H1 (cell line): ENCODE data around the gene GREB1L. TPM values are rescaled to one million over a fixed set of nuclear protein-coding genes. Genes with fewer than 3 reads are reported as not detected.

Experiments
- ASH2L ChIP-seq: fragments of 200-600, 300-600 bp; sonication (generic); IDR thresholded peaks from one replicate; pipeline ENCODE4 v1.7.1; 2017; ENCODE audit warnings: low read length
- ATF3 ChIP-seq: IDR thresholded peaks from 2 replicates; pipeline ENCODE4 v1.6.1; 2011; ENCODE audit warnings: low read depth, mild to moderate bottlenecking, low read length; ENCODE audit not compliant: insufficient read depth
- CBX8 ChIP-seq: fragments of 300-800, 300-1000 bp; sonication (generic); IDR thresholded peaks from 2 replicates; pipeline ENCODE4 v1.7.1; 2016; ENCODE audit warnings: low read depth, low read length, borderline replicate concordance
- CHD2 ChIP-seq: IDR thresholded peaks from 2 replicates; pipeline ENCODE4 v1.6.1; 2012; ENCODE audit warnings: low read length, improper control_type of control experiment
- CREB1 ChIP-seq: IDR thresholded peaks from 2 replicates; pipeline ENCODE4 v1.6.1; 2012; ENCODE audit warnings: inconsistent platforms
- CTCF ChIP-seq, 3 experiments: IDR thresholded peaks; 1 replicate in 2 of 3; 2 replicates in 1 of 3; pipeline versions ENCODE4 v1.5.1 to v1.6.1; 2011; ENCODE audit warnings: low read length in 3 of 3, mild to moderate bottlenecking in 3 of 3, inconsistent platforms in 2 of 3, low read depth in 1 of 3, moderate library complexity in 1 of 3; ENCODE audit not compliant: insufficient read depth in 1 of 3; ENCODE audit errors: control extremely low read depth in 1 of 3
- GABPA ChIP-seq: IDR thresholded peaks from 2 replicates; pipeline ENCODE4 v1.6.1; 2011; ENCODE audit warnings: mild to moderate bottlenecking, low read length, moderate library complexity, borderline replicate concordance; ENCODE audit not compliant: insufficient read depth
- HDAC6 ChIP-seq: IDR thresholded peaks from one replicate; pipeline ENCODE4 v1.7.1; 2012; ENCODE audit warnings: low read depth, mild to moderate bottlenecking, inconsistent platforms, low read length, moderate library complexity
- MAX ChIP-seq: IDR thresholded peaks from 2 replicates; pipeline ENCODE4 v1.6.1; 2012; ENCODE audit warnings: inconsistent platforms
- NANOG ChIP-seq: IDR thresholded peaks from 2 replicates; pipeline ENCODE4 v1.6.1; 2011; ENCODE audit warnings: low read length, low read depth, mild to moderate bottlenecking, inconsistent platforms; ENCODE audit not compliant: insufficient read depth, poor library complexity, severe bottlenecking
- NRF1 ChIP-seq: IDR thresholded peaks from 2 replicates; pipeline ENCODE4 v1.6.1; 2011; ENCODE audit warnings: mild to moderate bottlenecking, low read depth, low read length, improper control_type of control experiment
- PHF8 ChIP-seq: fragments of 200-600 bp; sonication (generic); conservative IDR thresholded peaks from 2 replicates; pipeline ENCODE4 v1.7.1; 2012; ENCODE audit warnings: low read depth, mild to moderate bottlenecking, inconsistent platforms, low read length, moderate library complexity
- POU5F1 ChIP-seq: IDR thresholded peaks from 2 replicates; pipeline ENCODE4 v1.6.1; 2011; ENCODE audit warnings: low read depth, mild to moderate bottlenecking, low read length, moderate library complexity
- SP4 ChIP-seq: IDR thresholded peaks from 2 replicates; pipeline ENCODE4 v1.6.1; 2012; ENCODE audit warnings: low read length, inconsistent platforms
- SUZ12 ChIP-seq: fragments of 200-600 bp; sonication (generic); IDR thresholded peaks from 2 replicates; pipeline ENCODE4 v1.6.1; 2012; ENCODE audit warnings: mild to moderate bottlenecking, inconsistent platforms, low read length, moderate library complexity, mixed read lengths
- TAF7 ChIP-seq: optimal IDR thresholded peaks from 2 replicates; pipeline ENCODE3; 2011; ENCODE audit warnings: low read depth, mild to moderate bottlenecking, inconsistent platforms, low read length, moderate library complexity, borderline replicate concordance
- ZNF274 ChIP-seq: IDR thresholded peaks from 2 replicates; pipeline ENCODE4 v1.7.0; 2012; ENCODE audit warnings: low read length, borderline replicate concordance; ENCODE audit errors: extremely low read depth
- polyA plus RNA-seq, 7 experiments: library from polyadenylated mRNA; depleted of rRNA in 3 of 7; stranded (reverse) in 5 of 7; unstranded in 2 of 7; fragments of >200 nt in 5 of 7; fragments of 200-250 nt in 2 of 7; gene quantifications; 1 replicate in 5 of 7; 2 replicates in 1 of 7; 4 replicates in 1 of 7; pipeline versions ENCODE4 v1.2.1 to v1.2.3, GENCODE V29; 2011 to 2013; ENCODE audit warnings: missing spikeins in 2 of 7, mixed read lengths in 2 of 7
- total RNA-seq: library from RNA; stranded (reverse); fragmentation: NEBNext Ultra II Directional; extraction: Animal tissue kit (Norgen Biotek cat#: 25700); gene quantifications from 2 replicates; pipeline ENCODE4 v1.2.1, GENCODE V29; 2021

GREB1L gene
- total and polyA plus RNA-seq, 2 of the 8 experiments (the other 6 are each of a cell fraction or from before 2014, with no cell fraction given): 0.34 to 1.6 TPM

DNA sequence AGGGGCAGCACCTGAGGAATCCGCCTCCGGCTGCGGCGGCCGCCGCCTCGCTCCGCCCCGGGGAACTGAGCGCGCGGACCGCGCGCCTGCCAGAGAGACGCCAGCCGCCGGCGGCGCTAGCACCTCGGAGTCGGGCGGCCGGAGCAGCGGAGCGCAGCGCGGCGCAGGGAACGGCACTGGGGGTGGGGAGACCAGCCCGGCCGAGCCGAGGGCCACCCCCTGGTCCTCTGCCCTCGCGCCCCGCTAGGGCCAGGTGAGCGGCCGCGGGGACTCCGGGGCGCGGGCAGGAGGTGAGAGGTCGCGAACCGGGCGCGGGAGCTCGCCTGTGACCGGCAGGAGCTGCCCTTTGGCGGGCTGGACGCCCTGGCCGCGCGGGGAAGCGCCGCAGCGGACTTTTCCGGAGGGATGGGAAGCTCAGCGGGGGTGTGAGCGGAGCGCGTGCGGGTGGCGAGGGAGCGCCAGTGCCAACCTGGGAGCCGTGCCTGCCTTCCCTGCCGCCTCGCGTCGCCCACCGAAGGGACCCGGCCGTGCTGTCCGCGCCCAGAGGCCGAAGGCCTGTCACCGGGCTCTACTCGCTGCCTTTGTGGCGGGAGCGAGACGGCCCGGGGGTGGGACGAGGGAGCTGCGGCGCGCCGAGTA, at the start of gene GREB1L (continued):
- TF ChIP-seq CHD2 (no peak), PHF8 (no peak), ASH2L (no peak), SUZ12 (no peak; the same call in 1 of the 2 replicates), NANOG (no peak), ATF3 (no peak), GABPA (no peak; the same call in 1 of the 2 replicates), POU5F1 (no peak), ZNF274 (no peak), SP4 (no peak), NRF1 (no peak), HDAC6 (no peak), MAX (no peak), TAF7 (no peak), CREB1 (no peak), CBX8 (no peak), CTCF (IDR thresholded peaks at IDR 0.05; ENCODE audit: control extremely low read depth in 1 of 3, insufficient read depth in 1 of 3, low read depth in 1 of 3, low read length in 3 of 3) (peak; percentile 14 to 54 (median 43))
